G401.6 (cell line): ENCODE measurements around the gene TBC1D8B.
"Not testable (repeated sequence)": the region's sequence is repeated elsewhere in the genome, so short reads cannot be mapped to it uniquely, and the experiment has no call there.

ENCODE experiments used
- FAIRE-seq: peaks from 2 replicates; lab custom pipeline; 2012; peaks lifted over from hg19 to GRCh38; lab: Jason Lieb, UNC

TBC1D8B gene

GRCh38 chrX:106802388-106803275, at the start of gene TBC1D8B:
TSS of gene TBC1D8B (plus strand) at chrX:106802673. CDS start at chrX:106802854, 181 bp downstream.
- FAIRE-seq: no peak

GRCh38 chrX:106769288-106769687, 33.2 kb upstream of the TBC1D8B start:
- FAIRE-seq: not testable (repeated sequence)

GRCh38 chrX:106774981-106775380, 27.5 kb upstream of the TBC1D8B start:
- no peak for FAIRE-seq

- no peak for FAIRE-seq
Observed at GRCh38 chrX:106780264-106780663, 22.2 kb upstream of the TBC1D8B start.

- no peak for FAIRE-seq
Observed at GRCh38 chrX:106780664-106781377, 21.7 kb upstream of the TBC1D8B start.

- FAIRE-seq: no peak
Observed at GRCh38 chrX:106783716-106784115, 18.8 kb upstream of the TBC1D8B start.

- peak; percentile 83 for FAIRE-seq
Observed at GRCh38 chrX:106791495-106791894, 11.0 kb upstream of the TBC1D8B start.

GRCh38 chrX:106802063-106802387, 448 bp upstream of the TBC1D8B start:
- no peak for FAIRE-seq

GRCh38 chrX:106811131-106811910, 8.8 kb downstream of the TBC1D8B start:
- no peak for FAIRE-seq

GRCh38 chrX:106812930-106813329, 10.5 kb downstream of the TBC1D8B start:
- not testable (repeated sequence) for FAIRE-seq

GRCh38 chrX:106814093-106814492, 11.6 kb downstream of the TBC1D8B start:
- FAIRE-seq: not testable (repeated sequence)

GRCh38 chrX:106862972-106863688, 60.7 kb downstream of the TBC1D8B start:
- no peak for FAIRE-seq

GRCh38 chrX:106863697-106864096, 61.2 kb downstream of the TBC1D8B start:
- no peak for FAIRE-seq

GRCh38 chrX:106872796-106873195, 70.3 kb downstream of the TBC1D8B start:
- not testable (repeated sequence) for FAIRE-seq

GRCh38 chrX:106874075-106874474, 71.6 kb downstream of the TBC1D8B start:
- FAIRE-seq: peak; percentile 91

GRCh38 chrX:106875151-106875550, 72.7 kb downstream of the TBC1D8B start:
- FAIRE-seq: no peak

GRCh38 chrX:106889468-106889867, 87.0 kb downstream of the TBC1D8B start:
- FAIRE-seq: no peak

- FAIRE-seq: no peak
Observed at GRCh38 chrX:106891762-106892460, 89.4 kb downstream of the TBC1D8B start.

- FAIRE-seq: peak; percentile 69
Observed at GRCh38 chrX:106894392-106894909, 92.0 kb downstream of the TBC1D8B start.

GRCh38 chrX:106894978-106895452, 92.5 kb downstream of the TBC1D8B start:
- FAIRE-seq: no peak

GRCh38 chrX:106897259-106897658, 94.8 kb downstream of the TBC1D8B start:
- FAIRE-seq: no peak
